ENCODE results near the gene WDR7. TPM values are rescaled to one million over a fixed set of nuclear protein-coding genes. Genes with fewer than 3 reads are reported as not detected.

Gene WDR7
- total and polyA plus RNA-seq, 3 experiments from 2014 or later, result 20.5 to 21.9 (median 20.6) TPM

DNA sequence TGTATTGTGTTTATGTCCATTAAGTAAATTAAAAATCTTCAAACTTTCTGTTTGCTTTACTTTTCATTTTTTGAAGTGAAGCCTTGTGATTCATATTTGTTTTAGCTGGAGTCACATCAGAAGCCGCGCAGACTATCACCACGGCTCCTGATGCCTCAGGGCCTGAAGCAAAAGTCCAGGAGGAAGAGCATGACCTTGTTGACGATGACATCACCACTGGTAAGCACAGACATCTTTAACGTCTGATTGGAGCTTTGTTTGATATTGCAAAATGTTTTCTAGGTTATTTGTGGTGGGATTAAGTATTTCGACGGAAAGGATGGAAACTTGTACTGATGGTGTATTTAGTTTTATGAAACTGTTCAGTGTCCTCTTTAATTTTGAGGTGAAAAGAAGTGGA lies 164.8 kb downstream of the WDR7 start:
- Mint-ChIP-seq H3K36me3 (peaks cover 11 to 26% (median 13%) of the 10 kb centered on the region in 3 donors), H3K27me3 (no peaks in the 10 kb centered on the region), H3K9me3 (no peaks in the 10 kb centered on the region), H3K4me1 (peaks cover 0 to 8% (median 0%) of the 10 kb centered on the region in 3 donors), H3K4me3 (no peak overlapping the region), H3K27ac (no peak overlapping the region)
- POLR2A ChIA-PET, result no interaction called here
- Histone ChIP-seq H3K4me1 (ENCODE audit: insufficient read depth, low read length) (no peaks in the 10 kb centered on the region), H3K4me3 (ENCODE audit: low read length) (no peak overlapping the region), H3K27me3 (ENCODE audit: insufficient read depth, low read length, poor library complexity, severe bottlenecking) (no peaks in the 10 kb centered on the region), H3K36me3 (ENCODE audit: insufficient read depth, low read length) (no peaks in the 10 kb centered on the region), H3K9me3 (ENCODE audit: low read length) (no peaks in the 10 kb centered on the region), H3K27ac (ENCODE audit: low read depth, low read length) (no peak overlapping the region)
- DNase-seq, result no peak
- CTCF ChIA-PET, result no interaction called here

- no peaks in the 10 kb centered on the region for H3K27me3 Mint-ChIP-seq
- H3K9me3 Mint-ChIP-seq, result peaks cover 0 to 7% (median 0%) of the 10 kb centered on the region in 5 donors
- Histone ChIP-seq H3K36me3 (ENCODE audit: insufficient read depth, low read length) (no peaks in the 10 kb centered on the region), H3K4me3 (ENCODE audit: low read length) (no peak overlapping the region), H3K27me3 (ENCODE audit: insufficient read depth, low read length, poor library complexity, severe bottlenecking) (no peaks in the 10 kb centered on the region), H3K27ac (ENCODE audit: low read depth, low read length) (no peak overlapping the region), H3K4me1 (ENCODE audit: insufficient read depth, low read length) (no peaks in the 10 kb centered on the region), H3K9me3 (ENCODE audit: low read length) (no peaks in the 10 kb centered on the region)
- peaks cover 10 to 16% (median 15%) of the 10 kb centered on the region in 3 donors for H3K4me1 Mint-ChIP-seq
- H3K4me3 Mint-ChIP-seq, result no peak overlapping the region
- H3K27ac Mint-ChIP-seq, result peak overlapping the region in 1 of 8 donors; percentile 1
- ChIA-PET POLR2A (no interaction called here), CTCF (no interaction called here)
- peaks cover 4 to 32% (median 18%) of the 10 kb centered on the region in 3 donors for H3K36me3 Mint-ChIP-seq
- DNase-seq, result no peak
Measured at GRCh38 chr18:56823986-56824565, 172.9 kb downstream of the WDR7 start.

- Mint-ChIP-seq H3K27ac (no peak overlapping the region), H3K9me3 (peaks cover 0 to 7% (median 0%) of the 10 kb centered on the region in 5 donors), H3K27me3 (no peaks in the 10 kb centered on the region), H3K4me1 (peaks cover 10 to 16% (median 15%) of the 10 kb centered on the region in 3 donors), H3K4me3 (no peak overlapping the region), H3K36me3 (peaks cover 4 to 35% (median 22%) of the 10 kb centered on the region in 3 donors)
- Histone ChIP-seq H3K27me3 (ENCODE audit: insufficient read depth, low read length, poor library complexity, severe bottlenecking) (no peaks in the 10 kb centered on the region), H3K4me1 (ENCODE audit: insufficient read depth, low read length) (no peaks in the 10 kb centered on the region), H3K36me3 (ENCODE audit: insufficient read depth, low read length) (no peaks in the 10 kb centered on the region), H3K9me3 (ENCODE audit: low read length) (no peaks in the 10 kb centered on the region), H3K27ac (ENCODE audit: low read depth, low read length) (no peak overlapping the region), H3K4me3 (ENCODE audit: low read length) (no peak overlapping the region)
- DNase-seq, result no peak
- CTCF ChIA-PET, result no interaction called here
- POLR2A ChIA-PET, result no interaction called here
Measured at GRCh38 chr18:56825321-56825720, 174.2 kb downstream of the WDR7 start.

DNA sequence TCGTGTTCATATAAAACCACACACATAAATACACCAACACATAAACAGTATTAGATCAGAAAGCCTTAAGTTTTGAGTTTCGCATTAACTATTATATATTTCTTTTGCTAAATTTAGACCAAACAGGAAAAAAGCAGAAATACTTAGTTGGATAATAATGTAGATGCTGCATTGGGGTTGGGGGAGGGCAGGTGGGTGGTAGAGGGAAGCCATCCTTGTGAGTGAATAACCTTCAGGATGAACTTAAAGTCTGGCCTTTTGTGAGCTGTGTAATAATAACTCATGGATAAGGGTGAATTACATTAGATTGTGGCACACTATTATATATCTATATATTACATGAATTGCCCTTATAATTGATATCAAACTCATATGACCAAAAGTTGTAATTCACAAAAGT lies 174.7 kb downstream of the WDR7 start:
- Mint-ChIP-seq H3K27ac (no peak overlapping the region), H3K4me3 (no peak overlapping the region), H3K36me3 (peaks cover 4 to 34% (median 21%) of the 10 kb centered on the region in 3 donors), H3K9me3 (peaks cover 0 to 7% (median 0%) of the 10 kb centered on the region in 5 donors), H3K4me1 (peaks cover 10 to 16% (median 15%) of the 10 kb centered on the region in 3 donors), H3K27me3 (no peaks in the 10 kb centered on the region)
- H3K4me3 ChIP-seq (ENCODE audit: low read length), result no peak overlapping the region
- no peaks in the 10 kb centered on the region for H3K36me3 ChIP-seq (ENCODE audit: insufficient read depth, low read length)
- CTCF ChIA-PET, result no interaction called here
- H3K27me3 ChIP-seq (ENCODE audit: insufficient read depth, low read length, poor library complexity, severe bottlenecking), result no peaks in the 10 kb centered on the region
- no peaks in the 10 kb centered on the region for H3K9me3 ChIP-seq (ENCODE audit: low read length)
- DNase-seq, result no peak
- POLR2A ChIA-PET, result no interaction called here
- no peaks in the 10 kb centered on the region for H3K4me1 ChIP-seq (ENCODE audit: insufficient read depth, low read length)
- H3K27ac ChIP-seq (ENCODE audit: low read depth, low read length), result no peak overlapping the region

DNA sequence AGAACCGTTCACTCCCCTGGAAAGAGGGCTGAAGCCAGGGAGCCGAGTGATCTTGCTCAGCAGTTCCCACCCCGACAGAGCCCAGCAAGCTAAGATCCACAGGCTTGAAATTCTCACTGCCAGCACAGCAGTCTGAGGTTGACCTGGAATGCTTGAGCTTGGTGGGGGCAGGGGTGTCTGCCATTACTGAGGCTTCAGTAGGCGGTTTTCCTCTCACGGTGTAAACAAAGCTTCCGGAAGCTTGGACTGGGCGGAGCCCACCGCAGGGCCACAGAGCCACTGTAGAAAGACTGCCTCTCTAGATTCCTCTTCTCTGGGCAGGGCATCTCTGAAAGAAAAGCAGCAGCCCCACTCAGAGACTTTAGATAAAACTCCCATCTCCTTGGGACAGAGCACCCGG lies 180.8 kb downstream of the WDR7 start:
- H3K36me3 ChIP-seq (ENCODE audit: insufficient read depth, low read length), result no peaks in the 10 kb centered on the region
- Mint-ChIP-seq H3K9me3 (peaks cover 0 to 2% (median 0%) of the 10 kb centered on the region in 5 donors), H3K36me3 (peaks cover 5 to 28% (median 16%) of the 10 kb centered on the region in 3 donors), H3K27me3 (no peaks in the 10 kb centered on the region), H3K4me1 (peaks cover 0 to 2% (median 0%) of the 10 kb centered on the region in 3 donors), H3K27ac (no peak overlapping the region), H3K4me3 (no peak overlapping the region)
- ChIA-PET POLR2A (no interaction called here), CTCF (no interaction called here)
- no peak for DNase-seq
- H3K4me1 ChIP-seq (ENCODE audit: insufficient read depth, low read length), result no peaks in the 10 kb centered on the region
- H3K27ac ChIP-seq (ENCODE audit: low read depth, low read length), result no peak overlapping the region
- no peak overlapping the region for H3K4me3 ChIP-seq (ENCODE audit: low read length)
- no peaks in the 10 kb centered on the region for H3K9me3 ChIP-seq (ENCODE audit: low read length)
- no peaks in the 10 kb centered on the region for H3K27me3 ChIP-seq (ENCODE audit: insufficient read depth, low read length, poor library complexity, severe bottlenecking)

DNA sequence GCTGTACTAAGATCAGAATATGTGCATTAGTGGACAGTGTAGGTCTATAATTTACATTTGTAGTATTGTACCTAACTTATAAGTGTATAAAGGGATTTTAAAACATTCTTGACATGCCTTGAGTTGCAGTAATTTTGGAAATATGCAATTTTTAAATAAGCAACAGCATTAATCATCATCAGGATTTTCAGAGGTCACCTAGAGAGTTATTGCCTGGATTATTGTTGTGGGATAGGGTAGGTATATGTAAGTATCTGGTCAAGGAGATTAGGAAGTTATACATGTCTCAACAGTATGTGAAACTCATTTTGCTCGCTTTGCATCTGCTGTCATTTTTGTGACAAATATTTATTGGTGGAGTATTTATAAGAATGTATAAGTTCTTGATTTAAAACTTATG lies 184.2 kb downstream of the WDR7 start:
- Histone ChIP-seq H3K4me1 (ENCODE audit: insufficient read depth, low read length) (no peaks in the 10 kb centered on the region), H3K27me3 (ENCODE audit: insufficient read depth, low read length, poor library complexity, severe bottlenecking) (no peaks in the 10 kb centered on the region), H3K4me3 (ENCODE audit: low read length) (no peak overlapping the region), H3K9me3 (ENCODE audit: low read length) (no peaks in the 10 kb centered on the region), H3K27ac (ENCODE audit: low read depth, low read length) (no peak overlapping the region), H3K36me3 (ENCODE audit: insufficient read depth, low read length) (no peaks in the 10 kb centered on the region)
- Mint-ChIP-seq H3K4me3 (no peak overlapping the region), H3K36me3 (peaks cover 10 to 24% (median 11%) of the 10 kb centered on the region in 3 donors), H3K27ac (no peak overlapping the region), H3K9me3 (no peaks in the 10 kb centered on the region), H3K27me3 (no peaks in the 10 kb centered on the region), H3K4me1 (peaks cover 0 to 2% (median 0%) of the 10 kb centered on the region in 3 donors)
- no peak for DNase-seq
- ChIA-PET POLR2A (no interaction called here), CTCF (no interaction called here)

DNA sequence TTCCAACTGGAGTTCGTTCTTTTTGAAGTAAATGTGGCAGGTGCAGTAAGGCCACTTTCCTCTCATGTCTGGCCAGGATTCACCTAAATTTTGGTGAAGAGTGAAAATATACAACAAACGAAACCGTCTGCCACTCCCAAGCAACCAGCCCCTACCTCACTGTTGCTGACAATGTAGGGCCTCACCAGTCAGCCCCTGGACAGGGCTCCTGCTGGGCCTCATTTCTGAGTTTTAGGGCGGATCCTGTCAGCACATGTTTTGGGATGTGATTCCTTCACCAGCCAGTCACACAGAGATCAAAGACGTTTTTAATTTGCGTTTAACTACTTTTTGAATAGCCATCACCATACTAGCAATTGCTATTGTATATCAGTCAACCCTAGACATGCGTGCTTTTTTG lies 185.0 kb downstream of the WDR7 start:
- no peaks in the 10 kb centered on the region for H3K9me3 ChIP-seq (ENCODE audit: low read length)
- no peaks in the 10 kb centered on the region for H3K9me3 Mint-ChIP-seq
- no peak overlapping the region for H3K27ac ChIP-seq (ENCODE audit: low read depth, low read length)
- H3K4me3 Mint-ChIP-seq, result no peak overlapping the region
- no peak for DNase-seq
- H3K4me1 Mint-ChIP-seq, result peaks cover 0 to 1% (median 0%) of the 10 kb centered on the region in 3 donors
- H3K4me3 ChIP-seq (ENCODE audit: low read length), result no peak overlapping the region
- H3K4me1 ChIP-seq (ENCODE audit: insufficient read depth, low read length), result no peaks in the 10 kb centered on the region
- ChIA-PET POLR2A (no interaction called here), CTCF (no interaction called here)
- no peak overlapping the region for H3K27ac Mint-ChIP-seq
- H3K27me3 Mint-ChIP-seq, result no peaks in the 10 kb centered on the region
- H3K27me3 ChIP-seq (ENCODE audit: insufficient read depth, low read length, poor library complexity, severe bottlenecking), result no peaks in the 10 kb centered on the region
- no peaks in the 10 kb centered on the region for H3K36me3 ChIP-seq (ENCODE audit: insufficient read depth, low read length)
- H3K36me3 Mint-ChIP-seq, result peaks cover 6 to 20% (median 11%) of the 10 kb centered on the region in 3 donors

DNA sequence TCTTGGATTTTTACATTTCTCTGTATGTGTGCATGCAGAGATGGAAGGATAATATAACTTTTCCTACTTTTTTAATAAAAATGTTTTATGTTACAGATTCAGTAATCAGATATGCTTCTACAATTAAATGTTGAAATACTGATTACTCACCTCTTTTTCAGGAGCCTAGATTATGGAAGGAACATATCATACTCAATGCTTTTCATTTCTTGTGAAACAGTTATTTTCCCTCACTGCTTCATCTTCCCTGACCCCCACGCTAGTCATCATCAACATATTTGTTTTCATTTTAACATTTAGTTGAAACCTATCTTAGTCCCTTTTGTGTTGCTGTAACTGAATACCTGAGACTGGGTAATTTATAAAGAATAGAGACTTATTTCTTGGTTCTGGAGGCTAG lies 190.7 kb downstream of the WDR7 start:
- Histone ChIP-seq H3K27ac (ENCODE audit: low read depth, low read length) (no peak overlapping the region), H3K9me3 (ENCODE audit: low read length) (no peaks in the 10 kb centered on the region), H3K27me3 (ENCODE audit: insufficient read depth, low read length, poor library complexity, severe bottlenecking) (no peaks in the 10 kb centered on the region), H3K4me1 (ENCODE audit: insufficient read depth, low read length) (no peaks in the 10 kb centered on the region), H3K36me3 (ENCODE audit: insufficient read depth, low read length) (no peaks in the 10 kb centered on the region), H3K4me3 (ENCODE audit: low read length) (no peak overlapping the region)
- Mint-ChIP-seq H3K27ac (no peak overlapping the region), H3K4me3 (no peak overlapping the region), H3K36me3 (peaks cover 6 to 16% (median 8%) of the 10 kb centered on the region in 3 donors), H3K4me1 (no peaks in the 10 kb centered on the region), H3K9me3 (peaks cover 1 to 4% (median 3%) of the 10 kb centered on the region in 5 donors), H3K27me3 (no peaks in the 10 kb centered on the region)
- ChIA-PET CTCF (no interaction called here), POLR2A (no interaction called here)
- DNase-seq, result no peak
